SU-DHL-6 (cell line): ENCODE results near the gene DPCD.

Source experiments
- EZH2phosphoT487 ChIP-seq: fragments of 200-600 bp; sonication (generic), shearing (Covaris generic); conservative IDR thresholded peaks from 2 replicates; pipeline ENCODE4 v1.6.1; 2018; ENCODE audit warnings: mild to moderate bottlenecking, antibody characterized with exemption, low read length, moderate library complexity, mixed read lengths
- TF ChIP-seq, protein P1 (sequence below): fragments of 200-600 bp; sonication (generic); IDR thresholded peaks from one replicate; pipeline ENCODE4 v1.5.1; 2017; ENCODE audit warnings: antibody characterized with exemption, mild to moderate bottlenecking, low read length, moderate library complexity; ENCODE audit not compliant: insufficient read depth, poor library complexity, severe bottlenecking

DNA sequence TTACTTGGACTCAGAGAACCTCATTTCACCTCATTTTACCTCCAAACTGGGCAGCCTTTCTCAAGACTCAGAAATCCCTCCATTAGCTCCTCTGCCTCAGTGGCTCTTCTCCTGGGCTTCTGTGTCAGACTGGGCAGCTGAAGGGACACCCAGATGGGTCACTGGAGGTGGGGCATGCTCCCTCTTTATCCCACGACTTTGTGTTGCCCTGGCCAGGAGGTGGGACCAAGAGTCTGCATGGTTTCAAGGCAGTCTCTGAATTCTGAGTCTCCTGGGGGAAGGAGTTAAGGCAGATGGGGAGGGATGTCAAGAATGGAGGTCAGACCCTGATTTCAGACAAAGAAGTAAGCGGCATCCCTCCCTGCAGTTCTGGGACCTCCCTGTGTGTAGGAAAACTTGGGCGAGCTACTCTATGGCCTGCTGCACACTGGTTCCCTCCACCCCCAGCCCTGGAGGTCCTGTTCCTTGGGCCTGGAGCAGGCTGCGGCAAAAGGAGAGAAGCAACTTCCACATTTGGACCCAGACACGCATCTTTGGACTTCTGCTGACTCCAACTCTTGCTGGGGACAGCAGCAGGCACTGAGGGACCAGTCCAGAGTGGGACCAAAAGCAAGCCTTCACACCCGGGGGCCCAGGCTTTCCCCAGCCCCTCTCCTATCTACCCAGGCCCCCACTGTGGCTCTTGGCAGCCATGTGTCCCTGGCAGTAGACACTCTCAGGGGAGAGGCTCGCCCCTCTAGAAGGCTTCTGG is 10.8 kb upstream of the DPCD start:
- TF ChIP-seq, protein P1, sequence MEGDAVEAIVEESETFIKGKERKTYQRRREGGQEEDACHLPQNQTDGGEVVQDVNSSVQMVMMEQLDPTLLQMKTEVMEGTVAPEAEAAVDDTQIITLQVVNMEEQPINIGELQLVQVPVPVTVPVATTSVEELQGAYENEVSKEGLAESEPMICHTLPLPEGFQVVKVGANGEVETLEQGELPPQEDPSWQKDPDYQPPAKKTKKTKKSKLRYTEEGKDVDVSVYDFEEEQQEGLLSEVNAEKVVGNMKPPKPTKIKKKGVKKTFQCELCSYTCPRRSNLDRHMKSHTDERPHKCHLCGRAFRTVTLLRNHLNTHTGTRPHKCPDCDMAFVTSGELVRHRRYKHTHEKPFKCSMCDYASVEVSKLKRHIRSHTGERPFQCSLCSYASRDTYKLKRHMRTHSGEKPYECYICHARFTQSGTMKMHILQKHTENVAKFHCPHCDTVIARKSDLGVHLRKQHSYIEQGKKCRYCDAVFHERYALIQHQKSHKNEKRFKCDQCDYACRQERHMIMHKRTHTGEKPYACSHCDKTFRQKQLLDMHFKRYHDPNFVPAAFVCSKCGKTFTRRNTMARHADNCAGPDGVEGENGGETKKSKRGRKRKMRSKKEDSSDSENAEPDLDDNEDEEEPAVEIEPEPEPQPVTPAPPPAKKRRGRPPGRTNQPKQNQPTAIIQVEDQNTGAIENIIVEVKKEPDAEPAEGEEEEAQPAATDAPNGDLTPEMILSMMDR = no peak
- TF ChIP-seq EZH2phosphoT487 = no peak
